ENCODE results near the gene PRKD2. TPM values are rescaled to one million over a fixed set of nuclear protein-coding genes. Genes with fewer than 3 reads are reported as not detected.
A peak's percentile ranks its signal among the peaks of the same experiment; 100 is the strongest.

Gene PRKD2
- total and polyA plus RNA-seq, 2 experiments from 2014 or later, result 53.8 to 68.0 TPM

GRCh38 chr19:46731007-46731501, 14.1 kb upstream of the PRKD2 start:
- ATAC-seq (no peak), DNase-seq (ENCODE audit: low spot score) (no peak)
- Mint-ChIP-seq H3K36me3 (ENCODE audit: low read depth) (peaks cover 78% of the 10 kb centered on the region), H3K27ac (peak overlapping the region; percentile 79), H3K4me3 (no peak overlapping the region; the same call in 2 of the 3 replicates), H3K27me3 (ENCODE audit: insufficient read depth, low read depth, poor library complexity) (peaks cover 9% of the 10 kb centered on the region), H3K4me1 (peaks cover 17% of the 10 kb centered on the region), H3K9me3 (peaks cover 3% of the 10 kb centered on the region; the same call in 1 of the 3 replicates)
- H3K4me3 ChIP-seq, result no peak overlapping the region
- H3K9me2 ChIP-seq (ENCODE audit: insufficient read depth), result no peaks in the 10 kb centered on the region
- H3F3A ChIP-seq (replicated peaks; ENCODE audit: low read depth), result peaks cover 3% of the 10 kb centered on the region; the same call in 1 of the 2 replicates
- H3K27ac ChIP-seq (ENCODE audit: low read depth), result 0 out of 2 replicates have a peak overlapping the region, but pooled peaks have one; percentile 9
- TF ChIP-seq STAT1 (IDR thresholded peaks at IDR 0.05; ENCODE audit: unreplicated experiment) (no peak), JUNB (IDR thresholded peaks at IDR 0.05; ENCODE audit: unreplicated experiment) (no peak)
- no peaks in the 10 kb centered on the region for H3K4me1 ChIP-seq (ENCODE audit: insufficient read depth)
- no peak overlapping the region for H3K4me2 ChIP-seq
- peaks cover 18% of the 10 kb centered on the region for H4K20me1 ChIP-seq (replicated peaks; ENCODE audit: insufficient read depth)
- no peak overlapping the region for H2AFZ ChIP-seq
- H3K79me2 ChIP-seq (replicated peaks; ENCODE audit: insufficient read depth), result peaks cover 40% of the 10 kb centered on the region
- H3K27me3 ChIP-seq (ENCODE audit: insufficient read depth), result no peaks in the 10 kb centered on the region
- peaks cover 27% of the 10 kb centered on the region for H3K36me3 ChIP-seq (ENCODE audit: insufficient read depth)

- Mint-ChIP-seq H3K27me3 (ENCODE audit: insufficient read depth, low read depth, poor library complexity) (peaks cover 10% of the 10 kb centered on the region), H3K4me3 (no peak overlapping the region; the same call in 2 of the 3 replicates), H3K9me3 (peaks cover 3% of the 10 kb centered on the region; the same call in 1 of the 3 replicates), H3K4me1 (peaks cover 21% of the 10 kb centered on the region), H3K36me3 (ENCODE audit: low read depth) (peaks cover 81% of the 10 kb centered on the region), H3K27ac (peak overlapping the region; percentile 79)
- H3K9me2 ChIP-seq (ENCODE audit: insufficient read depth), result no peaks in the 10 kb centered on the region
- no peak overlapping the region for H3K4me3 ChIP-seq
- H2AFZ ChIP-seq, result no peak overlapping the region
- TF ChIP-seq NANOG (IDR thresholded peaks at IDR 0.05; ENCODE audit: borderline replicate concordance), result no peak
- no peaks in the 10 kb centered on the region for H3K4me1 ChIP-seq (ENCODE audit: insufficient read depth)
- no peak for ATAC-seq
- peaks cover 30% of the 10 kb centered on the region for H3K36me3 ChIP-seq (ENCODE audit: insufficient read depth)
- H3F3A ChIP-seq (replicated peaks; ENCODE audit: low read depth), result peaks cover 3% of the 10 kb centered on the region; the same call in 1 of the 2 replicates
- H3K79me2 ChIP-seq (replicated peaks; ENCODE audit: insufficient read depth), result peaks cover 35% of the 10 kb centered on the region
- no peak overlapping the region for H3K27ac ChIP-seq (ENCODE audit: low read depth)
- no peaks in the 10 kb centered on the region for H3K27me3 ChIP-seq (ENCODE audit: insufficient read depth)
- H4K20me1 ChIP-seq (replicated peaks; ENCODE audit: insufficient read depth), result peaks cover 20% of the 10 kb centered on the region
- DNase-seq (ENCODE audit: low spot score), result no peak
- H3K4me2 ChIP-seq, result no peak overlapping the region
These were observed 13.7 kb upstream of the PRKD2 start for GRCh38 chr19:46730595-46730994.

GRCh38 chr19:46730187-46730586, 13.3 kb upstream of the PRKD2 start:
- Mint-ChIP-seq H3K4me3 (no peak overlapping the region), H3K36me3 (ENCODE audit: low read depth) (peaks cover 81% of the 10 kb centered on the region), H3K27me3 (ENCODE audit: insufficient read depth, low read depth, poor library complexity) (peaks cover 10% of the 10 kb centered on the region), H3K4me1 (peaks cover 21% of the 10 kb centered on the region), H3K9me3 (peaks cover 3% of the 10 kb centered on the region; the same call in 1 of the 3 replicates), H3K27ac (peak overlapping the region; percentile 79; the same call in 1 of the 2 replicates)
- Histone ChIP-seq H4K20me1 (replicated peaks; ENCODE audit: insufficient read depth) (peaks cover 20% of the 10 kb centered on the region), H3K27me3 (ENCODE audit: insufficient read depth) (no peaks in the 10 kb centered on the region), H3K79me2 (replicated peaks; ENCODE audit: insufficient read depth) (peaks cover 31% of the 10 kb centered on the region), H3K4me3 (no peak overlapping the region), H3K27ac (ENCODE audit: low read depth) (no peak overlapping the region), H3K4me1 (ENCODE audit: insufficient read depth) (no peaks in the 10 kb centered on the region), H3K9me2 (ENCODE audit: insufficient read depth) (no peaks in the 10 kb centered on the region), H3K36me3 (ENCODE audit: insufficient read depth) (peaks cover 29% of the 10 kb centered on the region), H2AFZ (no peak overlapping the region), H3F3A (replicated peaks; ENCODE audit: low read depth) (peaks cover 3% of the 10 kb centered on the region; the same call in 1 of the 2 replicates), H3K4me2 (no peak overlapping the region)
- no peak for DNase-seq (ENCODE audit: low spot score)
- TF ChIP-seq CREB1 (CRISPR knock-in tag; IDR thresholded peaks at IDR 0.05; ENCODE audit: low read depth) (no peak), EZH2 (IDR thresholded peaks at IDR 0.05; ENCODE audit: low read depth, unreplicated experiment) (no peak), ZNF331 (CRISPR knock-in tag; IDR thresholded peaks at IDR 0.05; ENCODE audit: low read depth) (no peak), EZH2phosphoT487 (IDR thresholded peaks at IDR 0.05; ENCODE audit: unreplicated experiment) (no peak)
- TF ChIP-seq, protein P1, sequence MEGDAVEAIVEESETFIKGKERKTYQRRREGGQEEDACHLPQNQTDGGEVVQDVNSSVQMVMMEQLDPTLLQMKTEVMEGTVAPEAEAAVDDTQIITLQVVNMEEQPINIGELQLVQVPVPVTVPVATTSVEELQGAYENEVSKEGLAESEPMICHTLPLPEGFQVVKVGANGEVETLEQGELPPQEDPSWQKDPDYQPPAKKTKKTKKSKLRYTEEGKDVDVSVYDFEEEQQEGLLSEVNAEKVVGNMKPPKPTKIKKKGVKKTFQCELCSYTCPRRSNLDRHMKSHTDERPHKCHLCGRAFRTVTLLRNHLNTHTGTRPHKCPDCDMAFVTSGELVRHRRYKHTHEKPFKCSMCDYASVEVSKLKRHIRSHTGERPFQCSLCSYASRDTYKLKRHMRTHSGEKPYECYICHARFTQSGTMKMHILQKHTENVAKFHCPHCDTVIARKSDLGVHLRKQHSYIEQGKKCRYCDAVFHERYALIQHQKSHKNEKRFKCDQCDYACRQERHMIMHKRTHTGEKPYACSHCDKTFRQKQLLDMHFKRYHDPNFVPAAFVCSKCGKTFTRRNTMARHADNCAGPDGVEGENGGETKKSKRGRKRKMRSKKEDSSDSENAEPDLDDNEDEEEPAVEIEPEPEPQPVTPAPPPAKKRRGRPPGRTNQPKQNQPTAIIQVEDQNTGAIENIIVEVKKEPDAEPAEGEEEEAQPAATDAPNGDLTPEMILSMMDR (conservative IDR thresholded peaks at IDR 0.05; ENCODE audit: low read depth in 2 of 2), result no peak
- ATAC-seq, result no peak
